Activated CD4-positive, alpha-beta T cell treated with anti-CD3 and anti-CD28 coated beads for 36 hours (primary cell): Measurements from ENCODE around the gene LKAAEAR1. TPM values are rescaled to one million over a fixed set of nuclear protein-coding genes. Genes with fewer than 3 reads are reported as not detected.
A peak's percentile ranks its signal among the peaks of the same experiment; 100 is the strongest.
"Not testable (repeated sequence)": the region's sequence is repeated elsewhere in the genome, so short reads cannot be mapped to it uniquely, and the experiment has no call there.

Experiments used
- ATAC-seq: fragments of 200-7000 bp; cut with Tn5 transposase; one replicate; pipeline ENCODE4 v1.10.0; 2021; ENCODE audit warnings: mild to moderate bottlenecking, moderate library complexity
- CTCF ChIA-PET: fragments of 350-600 bp; sonication (Branson Sonifier 250); formaldehyde crosslinking; loops from one replicate; lab custom pipeline; 2021; ENCODE audit warnings: antibody characterized with exemption; lab: Charles Lee
- POLR2A ChIA-PET: fragments of 350-600 bp; sonication (Branson Sonifier 250); formaldehyde crosslinking; loops from one replicate; lab custom pipeline; 2021; ENCODE audit warnings: antibody characterized with exemption, inconsistent platforms; lab: Charles Lee
- DNase-seq: peaks from one replicate; pipeline ENCODE4 v3.0.0-alpha.2; 2020
- H3K27ac Mint-ChIP-seq: one replicate; pipeline ENCODE4 v1.8.0; 2021; ENCODE audit warnings: mixed read lengths
- H3K27me3 Mint-ChIP-seq: one replicate; pipeline ENCODE4 v1.8.0; 2021; ENCODE audit warnings: mixed read lengths
- H3K36me3 Mint-ChIP-seq: one replicate; pipeline ENCODE4 v1.8.0; 2021; ENCODE audit warnings: low read depth, mixed read lengths
- H3K4me1 Mint-ChIP-seq: one replicate; pipeline ENCODE4 v1.8.0; 2021; ENCODE audit warnings: mixed read lengths
- H3K4me3 Mint-ChIP-seq: one replicate; pipeline ENCODE4 v1.8.0; 2021; ENCODE audit warnings: mild to moderate bottlenecking, moderate library complexity, mixed read lengths
- H3K9me3 Mint-ChIP-seq: one replicate; pipeline ENCODE4 v1.8.0; 2021; ENCODE audit warnings: low read depth, mixed read lengths
- intact Hi-C, 2 experiments: fragments of 100-400 bp; cut with DNase I in 1 of 2; cut with micrococcal nuclease in 1 of 2; formaldehyde crosslinking; loops; one replicate each; pipeline versions ENCODE4 v1.14.2 to v1.15.1; 2022 to 2024; cut with DNase I, micrococcal nuclease
- total RNA-seq, 2 experiments: library from RNA; stranded (reverse); gene quantifications; one replicate each; pipeline ENCODE4 v1.2.3, GENCODE V29; 2021

The LKAAEAR1 gene
- total RNA-seq, 2 experiments from 2014 or later = 0.30 to 0.46 TPM

DNA sequence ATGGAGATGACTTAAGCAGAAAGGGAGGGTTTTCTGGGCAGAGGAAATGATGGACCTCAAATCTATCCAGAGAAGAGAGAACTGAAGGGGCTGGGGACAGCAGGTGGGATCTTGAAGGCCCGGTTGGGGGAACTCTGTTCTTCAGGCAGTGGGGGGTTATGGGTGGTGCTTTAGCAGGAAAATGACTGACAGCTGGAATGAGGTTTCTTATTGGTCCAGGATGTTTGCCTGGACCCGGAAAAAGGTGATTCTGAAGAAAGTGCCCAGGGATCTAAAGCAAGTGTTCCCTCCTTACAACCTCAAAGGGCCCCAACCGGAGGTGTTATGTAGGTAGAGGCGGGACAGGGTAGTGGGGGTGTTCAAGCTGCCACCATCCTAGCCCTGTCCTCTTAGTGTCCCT is 11.3 kb upstream of the LKAAEAR1 start:
- no peaks in the 10 kb centered on the region for H3K27me3 Mint-ChIP-seq
- DNase-seq (no peak), ATAC-seq (no peak)
- H3K4me1 Mint-ChIP-seq = peaks cover 9% of the 10 kb centered on the region
- no peak overlapping the region for H3K27ac Mint-ChIP-seq
- no peaks in the 10 kb centered on the region for H3K36me3 Mint-ChIP-seq
- intact Hi-C loops = no loop called here
- CTCF ChIA-PET = no interaction called here
- POLR2A ChIA-PET = no interaction called here
- H3K4me3 Mint-ChIP-seq = no peak overlapping the region
- peaks cover 2% of the 10 kb centered on the region for H3K9me3 Mint-ChIP-seq

DNA sequence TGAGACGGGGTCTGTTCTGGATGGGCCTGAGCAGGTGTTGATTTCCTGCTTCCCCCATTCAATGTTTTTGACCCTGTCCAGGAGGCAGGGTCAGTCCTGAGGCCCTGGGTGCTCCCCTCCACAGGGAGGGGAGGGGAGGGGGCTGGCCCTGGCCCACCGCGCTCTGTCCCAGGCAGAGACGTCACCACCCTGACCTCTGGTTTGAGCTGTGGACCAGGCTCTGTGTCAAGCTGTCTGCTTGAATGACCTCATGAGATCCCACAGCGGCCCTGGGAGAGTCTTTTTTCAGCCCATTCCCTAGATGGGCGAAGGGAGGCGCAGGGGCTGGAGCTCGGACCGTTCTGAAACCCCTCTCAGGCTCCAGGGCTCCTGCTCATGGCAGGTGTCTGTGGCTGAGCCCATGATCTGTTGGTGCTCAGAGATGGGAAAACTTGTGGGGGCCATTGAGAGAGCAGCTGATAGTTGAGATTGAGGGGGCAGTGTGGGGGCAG is 8.9 kb upstream of the LKAAEAR1 start:
- Mint-ChIP-seq H3K36me3 (no peaks in the 10 kb centered on the region), H3K27ac (no peak overlapping the region), H3K4me3 (no peak overlapping the region), H3K4me1 (no peaks in the 10 kb centered on the region), H3K27me3 (no peaks in the 10 kb centered on the region), H3K9me3 (peaks cover 2% of the 10 kb centered on the region)
- ChIA-PET CTCF (no interaction called here), POLR2A (no interaction called here)
- intact Hi-C loops = no loop called here
- DNase-seq (no peak), ATAC-seq (no peak)

DNA sequence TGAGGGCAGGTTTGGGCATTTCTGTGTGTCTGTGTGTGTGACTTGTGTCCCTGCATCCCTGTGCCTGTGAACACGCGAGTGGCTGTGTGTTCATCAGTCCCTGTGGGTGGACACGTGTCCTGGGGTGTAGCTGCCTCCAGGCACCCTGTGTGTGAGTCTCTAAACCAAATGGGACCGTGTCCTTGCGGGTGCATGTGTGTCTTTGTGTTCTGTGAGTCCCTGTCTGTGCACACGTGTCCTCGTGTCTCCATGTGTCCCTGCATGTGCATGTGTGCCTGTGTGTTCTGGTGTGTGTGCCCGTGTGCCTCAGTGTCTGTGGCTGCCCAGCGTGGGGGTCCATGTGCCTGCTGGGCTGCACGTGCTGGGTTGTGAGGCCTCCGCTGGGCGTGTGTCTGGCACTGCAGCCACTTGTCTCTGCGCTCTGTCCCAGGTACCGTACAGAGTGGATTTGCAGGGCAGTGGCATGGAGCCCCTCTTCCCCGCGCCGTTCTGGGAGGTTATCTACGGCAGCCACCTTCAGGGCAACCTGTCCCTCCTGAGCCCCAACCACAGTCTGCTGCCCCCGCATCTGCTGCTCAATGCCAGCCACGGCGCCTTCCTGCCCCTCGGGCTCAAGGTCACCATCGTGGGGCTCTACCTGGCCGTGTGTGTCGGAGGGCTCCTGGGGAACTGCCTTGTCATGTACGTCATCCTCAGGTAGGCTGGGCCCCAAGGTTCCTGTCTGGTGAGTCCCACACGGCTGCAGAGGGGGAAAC is 8.2 kb upstream of the LKAAEAR1 start:
- no peak overlapping the region for H3K4me3 Mint-ChIP-seq
- ChIA-PET CTCF (no interaction called here), POLR2A (no interaction called here)
- H3K36me3 Mint-ChIP-seq = no peaks in the 10 kb centered on the region
- no peak overlapping the region for H3K27ac Mint-ChIP-seq
- ATAC-seq (no peak), DNase-seq (no peak)
- no peaks in the 10 kb centered on the region for H3K27me3 Mint-ChIP-seq
- intact Hi-C loops = no loop called here
- no peaks in the 10 kb centered on the region for H3K4me1 Mint-ChIP-seq
- H3K9me3 Mint-ChIP-seq = peaks cover 2% of the 10 kb centered on the region

DNA sequence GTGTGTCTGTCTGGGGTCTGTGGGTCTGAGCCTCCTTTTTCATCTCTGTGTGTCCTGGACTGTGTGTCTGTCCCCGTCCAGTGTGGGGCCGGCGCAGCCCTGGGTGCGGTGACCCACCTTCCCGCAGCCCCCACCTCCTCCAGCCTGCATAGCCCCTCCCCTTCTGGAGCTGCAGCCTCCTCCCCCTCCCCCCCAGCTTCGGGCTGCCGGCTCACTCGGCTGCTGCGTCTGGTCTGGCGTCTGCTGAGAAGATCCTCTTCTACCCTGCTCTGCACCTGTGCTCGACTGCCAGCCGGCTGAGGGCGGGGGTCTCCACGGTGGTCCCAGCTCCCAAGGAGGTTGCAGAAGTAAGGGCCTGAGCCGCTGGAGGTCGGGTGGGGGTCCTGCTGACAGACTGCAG is 7.6 kb upstream of the LKAAEAR1 start:
- intact Hi-C loops = no loop called here
- ChIA-PET CTCF (interaction anchor here (0.9 kb wide), 1 partner anchor 15 kb away, joined by 3 read pairs; no protein-coding TSS in a partner anchor), POLR2A (no interaction called here)
- no peak for DNase-seq
- no peaks in the 10 kb centered on the region for H3K36me3 Mint-ChIP-seq
- no peaks in the 10 kb centered on the region for H3K27me3 Mint-ChIP-seq
- ATAC-seq = no peak
- no peaks in the 10 kb centered on the region for H3K4me1 Mint-ChIP-seq
- H3K4me3 Mint-ChIP-seq = no peak overlapping the region
- no peak overlapping the region for H3K27ac Mint-ChIP-seq
- H3K9me3 Mint-ChIP-seq = peaks cover under 1% of the 10 kb centered on the region

DNA sequence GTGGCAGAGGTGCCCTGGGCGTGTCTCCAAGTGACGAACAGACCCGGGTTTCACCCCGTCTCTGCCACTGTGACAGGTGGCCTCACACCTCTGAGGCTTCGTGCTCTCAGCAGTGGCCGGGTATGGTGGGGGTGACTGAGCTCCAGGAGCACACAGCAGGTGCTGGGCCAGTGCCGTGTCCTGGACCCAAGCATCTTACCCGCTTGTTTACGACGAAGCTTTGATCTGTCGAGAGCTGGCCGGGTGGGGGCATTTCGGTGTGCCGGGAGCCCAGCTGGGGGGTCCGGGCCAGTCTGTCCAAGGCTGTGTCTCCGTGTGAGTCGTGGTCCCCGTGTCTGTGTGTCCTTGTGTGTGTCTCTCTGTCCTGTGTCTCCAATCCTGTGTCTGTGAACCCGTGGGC is 7.1 kb upstream of the LKAAEAR1 start:
- Mint-ChIP-seq H3K27me3 (no peaks in the 10 kb centered on the region), H3K27ac (no peak overlapping the region), H3K9me3 (no peaks in the 10 kb centered on the region), H3K4me3 (no peak overlapping the region), H3K4me1 (no peaks in the 10 kb centered on the region), H3K36me3 (no peaks in the 10 kb centered on the region)
- ChIA-PET CTCF (interaction anchor here (0.7 to 0.9 kb wide), 2 partner anchors 10 to 15 kb away, joined by 3 read pairs; no protein-coding TSS in a partner anchor), POLR2A (no interaction called here)
- ATAC-seq (no peak), DNase-seq (no peak)
- intact Hi-C loops = no loop called here

DNA sequence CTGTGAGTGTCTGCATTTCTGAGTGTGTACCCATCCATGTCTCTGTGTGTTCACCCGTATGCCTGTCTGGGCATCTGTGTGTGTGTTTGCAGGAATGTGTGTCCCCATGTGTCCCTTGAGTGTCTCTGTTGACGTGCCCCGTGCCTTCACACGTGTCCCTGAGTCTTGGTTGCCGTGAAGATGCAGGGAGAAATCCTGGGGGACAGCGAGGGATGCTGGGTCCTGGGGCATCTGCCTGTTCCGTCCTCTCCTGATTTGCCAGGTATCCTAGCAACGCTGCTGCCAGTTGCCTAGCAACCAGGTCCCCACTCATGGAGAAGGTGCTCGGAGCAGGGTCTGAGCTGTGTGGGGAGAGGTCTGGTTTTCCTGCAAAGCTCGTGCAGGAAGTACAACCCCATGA is 6.0 kb upstream of the LKAAEAR1 start:
- ChIA-PET POLR2A (no interaction called here), CTCF (interaction anchor here (0.8 to 1.2 kb wide), 2 partner anchors 11 to 13 kb away, joined by 3 read pairs; no protein-coding TSS in a partner anchor)
- Mint-ChIP-seq H3K4me1 (no peaks in the 10 kb centered on the region), H3K27ac (no peak overlapping the region), H3K4me3 (no peak overlapping the region), H3K9me3 (no peaks in the 10 kb centered on the region), H3K36me3 (no peaks in the 10 kb centered on the region), H3K27me3 (no peaks in the 10 kb centered on the region)
- DNase-seq (no peak), ATAC-seq (no peak)
- intact Hi-C loops = no loop called here

DNA sequence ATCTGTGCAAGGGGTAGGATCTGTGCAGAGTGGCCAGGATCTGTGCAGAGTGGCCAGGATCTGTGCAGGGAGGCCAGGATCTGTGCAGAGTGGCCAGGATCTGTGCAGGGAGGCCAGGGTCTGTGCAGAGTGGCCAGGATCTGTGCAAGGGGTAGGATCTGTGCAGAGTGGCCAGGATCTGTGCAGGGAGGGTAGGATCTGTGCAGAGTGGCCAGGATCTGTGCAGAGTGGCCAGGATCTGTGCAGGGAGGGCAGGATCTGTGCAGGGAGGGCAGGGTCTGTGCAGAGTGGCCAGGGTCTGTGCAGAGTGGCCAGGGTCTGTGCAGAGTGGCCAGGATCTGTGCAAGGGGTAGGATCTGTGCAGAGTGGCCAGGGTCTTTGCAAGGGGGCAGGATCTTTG is 4.4 kb upstream of the LKAAEAR1 start:
- intact Hi-C loops, ATAC-seq, H3K4me3 Mint-ChIP-seq, DNase-seq, CTCF ChIA-PET, H3K27ac Mint-ChIP-seq, H3K9me3 Mint-ChIP-seq, H3K36me3 Mint-ChIP-seq, H3K27me3 Mint-ChIP-seq, H3K4me1 Mint-ChIP-seq, POLR2A ChIA-PET: not testable (repeated sequence)

DNA sequence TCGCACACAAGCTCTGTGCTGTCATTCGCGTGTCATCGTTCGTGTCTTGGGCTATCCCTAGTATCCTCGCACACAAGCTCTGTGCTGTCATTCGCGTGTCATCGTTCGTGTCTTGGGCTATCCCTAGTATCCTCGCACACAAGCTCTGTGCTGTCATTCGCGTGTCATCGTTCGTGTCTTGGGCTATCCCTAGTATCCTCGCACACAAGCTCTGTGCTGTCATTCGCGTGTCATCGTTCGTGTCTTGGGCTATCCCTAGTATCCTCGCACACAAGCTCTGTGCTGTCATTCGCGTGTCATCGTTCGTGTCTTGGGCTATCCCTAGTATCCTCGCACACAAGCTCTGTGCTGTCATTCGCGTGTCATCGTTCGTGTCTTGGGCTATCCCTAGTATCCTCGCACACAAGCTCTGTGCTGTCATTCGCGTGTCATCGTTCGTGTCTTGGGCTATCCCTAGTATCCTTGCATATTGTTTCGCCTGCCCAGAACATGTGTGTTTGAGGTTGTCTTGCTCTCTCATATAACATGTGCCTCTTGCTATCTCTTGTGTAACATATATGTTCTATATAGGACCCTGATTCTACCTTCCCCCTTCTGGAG is 3.1 kb upstream of the LKAAEAR1 start:
- H3K4me3 Mint-ChIP-seq, H3K27ac Mint-ChIP-seq, POLR2A ChIA-PET, H3K27me3 Mint-ChIP-seq, CTCF ChIA-PET, H3K36me3 Mint-ChIP-seq, DNase-seq, H3K9me3 Mint-ChIP-seq, ATAC-seq, intact Hi-C loops: not testable (repeated sequence)
- peaks cover 13% of the 10 kb centered on the region for H3K4me1 Mint-ChIP-seq

DNA sequence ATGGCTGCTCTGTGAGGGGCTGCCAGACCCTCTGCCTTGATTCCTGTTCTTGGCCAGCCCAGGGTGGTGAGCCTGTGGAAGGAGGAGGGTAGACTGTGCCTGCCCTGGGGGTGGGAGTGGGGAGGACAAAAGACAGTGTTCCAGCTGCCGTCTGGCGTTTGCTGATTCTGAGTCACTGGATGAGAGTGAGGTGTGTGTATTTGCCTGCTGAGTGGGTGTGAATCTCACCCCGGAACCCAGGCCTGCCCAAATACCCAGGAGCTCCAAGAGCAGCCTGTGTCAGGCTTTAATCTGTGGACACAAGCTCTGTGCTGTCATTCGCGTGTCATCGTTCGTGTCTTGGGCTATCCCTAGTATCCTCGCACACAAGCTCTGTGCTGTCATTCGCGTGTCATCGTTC is 2.6 kb upstream of the LKAAEAR1 start:
- intact Hi-C loops = no loop called here
- ChIA-PET POLR2A (no interaction called here), CTCF (no interaction called here)
- DNase-seq (no peak), ATAC-seq (no peak)
- Mint-ChIP-seq H3K36me3 (no peaks in the 10 kb centered on the region), H3K4me3 (no peak overlapping the region), H3K27ac (no peak overlapping the region), H3K9me3 (no peaks in the 10 kb centered on the region), H3K4me1 (peaks cover 18% of the 10 kb centered on the region), H3K27me3 (peaks cover 4% of the 10 kb centered on the region)

DNA sequence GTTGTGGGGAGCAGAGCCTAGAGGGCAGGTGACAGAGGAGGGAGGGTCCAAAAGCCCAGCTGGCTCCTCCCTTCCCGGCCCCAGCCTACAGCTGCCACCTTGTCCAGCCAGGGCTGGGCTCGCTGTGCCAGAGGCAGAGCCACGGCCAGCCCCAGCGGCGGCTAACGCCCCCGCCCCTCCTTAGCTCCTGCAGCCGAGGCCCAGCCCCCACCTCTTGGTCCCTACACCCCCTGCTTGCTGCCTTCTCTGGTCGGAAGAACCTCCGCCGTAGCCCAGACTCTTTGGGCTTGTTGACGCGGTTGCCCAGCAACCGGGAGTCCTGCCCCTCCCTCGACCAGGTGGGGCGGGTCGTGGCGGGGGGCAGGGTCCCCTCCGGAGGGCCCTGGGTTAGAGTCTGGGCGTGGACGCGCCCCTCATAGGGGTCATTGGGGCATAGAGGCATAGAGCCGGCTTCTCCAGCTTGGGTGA is 521 bp upstream of the LKAAEAR1 start:
- Mint-ChIP-seq H3K36me3 (no peaks in the 10 kb centered on the region), H3K4me3 (peak overlapping the region; percentile 74), H3K9me3 (no peaks in the 10 kb centered on the region), H3K4me1 (peaks cover 26% of the 10 kb centered on the region), H3K27ac (no peak overlapping the region), H3K27me3 (peaks cover 4% of the 10 kb centered on the region)
- intact Hi-C loops = loop anchor here in 1 of 2 experiments (5.0 kb wide), 1 partner anchor 173 kb away; the partner anchor contains the start of gene PCMTD2
- ChIA-PET POLR2A (no interaction called here), CTCF (interaction anchor here (0.8 to 3.0 kb wide), 4 partner anchors 15 to 112 kb away, joined by 3 to 23 read pairs (median 9); no protein-coding TSS in a partner anchor)
- no peak for DNase-seq
- ATAC-seq = no peak

DNA sequence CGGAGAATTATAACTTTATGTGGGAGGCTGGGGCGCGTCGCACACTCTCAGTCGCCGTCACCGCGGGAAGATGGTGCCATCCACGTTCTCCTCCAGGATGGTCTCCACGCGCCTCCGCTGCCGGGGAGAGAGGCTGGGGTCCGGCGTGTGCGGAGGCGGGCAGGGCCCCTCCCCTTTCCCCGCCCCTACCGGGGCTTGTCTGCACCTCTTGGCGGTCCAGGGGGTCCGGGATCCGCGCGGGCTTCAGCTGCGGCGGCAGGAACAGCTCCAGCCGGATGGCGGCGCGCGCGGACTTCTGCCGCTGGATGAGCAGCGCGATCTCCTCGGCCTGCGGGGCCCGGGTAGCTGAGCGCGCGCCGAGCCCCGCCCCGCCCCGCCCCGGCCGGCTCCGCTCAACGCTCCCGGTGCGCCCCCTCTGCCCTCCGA is 807 bp downstream of the LKAAEAR1 start:
- Mint-ChIP-seq H3K4me3 (peak overlapping the region; percentile 68), H3K4me1 (peaks cover 26% of the 10 kb centered on the region), H3K27me3 (peaks cover 4% of the 10 kb centered on the region), H3K36me3 (no peaks in the 10 kb centered on the region), H3K9me3 (no peaks in the 10 kb centered on the region), H3K27ac (no peak overlapping the region)
- ChIA-PET CTCF (interaction anchor here (0.8 to 3.0 kb wide), 7 partner anchors 16 to 43 kb away, joined by 3 to 23 read pairs (median 6); no protein-coding TSS in a partner anchor), POLR2A (no interaction called here)
- DNase-seq (peak; percentile 86), ATAC-seq (peak; percentile 59)
- intact Hi-C loops = loop anchor here (1.0 to 5.0 kb wide), 2 partner anchors 37 to 174 kb away; partner anchors contain the start of gene PCMTD2 (in 1 of the 2)
